ENCODE results near the gene FAM184B.

GRCh38 chr4:17647176-17647806, 134.1 kb downstream of the FAM184B start:
- TF ChIP-seq EZH2 (IDR thresholded peaks at IDR 0.05; ENCODE audit: low read length, unreplicated experiment) (no peak), EZH2phosphoT487 (IDR thresholded peaks at IDR 0.05; ENCODE audit: borderline replicate concordance, low read length) (no peak)
- TF ChIP-seq, protein P1, sequence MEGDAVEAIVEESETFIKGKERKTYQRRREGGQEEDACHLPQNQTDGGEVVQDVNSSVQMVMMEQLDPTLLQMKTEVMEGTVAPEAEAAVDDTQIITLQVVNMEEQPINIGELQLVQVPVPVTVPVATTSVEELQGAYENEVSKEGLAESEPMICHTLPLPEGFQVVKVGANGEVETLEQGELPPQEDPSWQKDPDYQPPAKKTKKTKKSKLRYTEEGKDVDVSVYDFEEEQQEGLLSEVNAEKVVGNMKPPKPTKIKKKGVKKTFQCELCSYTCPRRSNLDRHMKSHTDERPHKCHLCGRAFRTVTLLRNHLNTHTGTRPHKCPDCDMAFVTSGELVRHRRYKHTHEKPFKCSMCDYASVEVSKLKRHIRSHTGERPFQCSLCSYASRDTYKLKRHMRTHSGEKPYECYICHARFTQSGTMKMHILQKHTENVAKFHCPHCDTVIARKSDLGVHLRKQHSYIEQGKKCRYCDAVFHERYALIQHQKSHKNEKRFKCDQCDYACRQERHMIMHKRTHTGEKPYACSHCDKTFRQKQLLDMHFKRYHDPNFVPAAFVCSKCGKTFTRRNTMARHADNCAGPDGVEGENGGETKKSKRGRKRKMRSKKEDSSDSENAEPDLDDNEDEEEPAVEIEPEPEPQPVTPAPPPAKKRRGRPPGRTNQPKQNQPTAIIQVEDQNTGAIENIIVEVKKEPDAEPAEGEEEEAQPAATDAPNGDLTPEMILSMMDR (conservative IDR thresholded peaks at IDR 0.05; ENCODE audit: low read depth, low read length): no peak
